Loucy (cell line): ENCODE data around the gene PPFIBP1.
"Not testable (repeated sequence)": the region's sequence is repeated elsewhere in the genome, so short reads cannot be mapped to it uniquely, and the experiment has no call there.

Experiments
- H2AFZ ChIP-seq: fragments of 200-600 bp; sonication (generic); 2 replicates; pipeline ENCODE4 v1.6.0; 2016; ENCODE audit warnings: antibody characterized with exemption, mild to moderate bottlenecking, low read length, moderate library complexity
- H3F3A ChIP-seq: fragments of 200-600 bp; 2 replicates; pipeline ENCODE4 v1.6.0; 2016; ENCODE audit warnings: antibody characterized with exemption, low read depth, mild to moderate bottlenecking
- H3K27me3 ChIP-seq: fragments of 200-600 bp; sonication (generic); 2 replicates; pipeline ENCODE4 v1.6.1; 2014; ENCODE audit warnings: low read length, mild to moderate bottlenecking; ENCODE audit not compliant: insufficient read depth, poor library complexity, severe bottlenecking
- H3K36me3 ChIP-seq: fragments of 200-600 bp; sonication (generic); 2 replicates; pipeline ENCODE4 v1.6.1; 2016; ENCODE audit warnings: low read length; ENCODE audit not compliant: insufficient read depth
- H3K4me1 ChIP-seq: fragments of 200-600 bp; sonication (generic); 2 replicates; pipeline ENCODE4 v1.5.1; 2014; ENCODE audit warnings: low read length, mild to moderate bottlenecking; ENCODE audit not compliant: insufficient read depth, poor library complexity, severe bottlenecking
- H3K4me2 ChIP-seq: fragments of 200-600 bp; sonication (generic); 2 replicates; pipeline ENCODE4 v1.6.0; 2014; ENCODE audit warnings: antibody characterized with exemption, low read length, low read depth, mild to moderate bottlenecking; ENCODE audit not compliant: poor library complexity, severe bottlenecking
- H3K4me3 ChIP-seq: fragments of 200-600 bp; sonication (generic); 2 replicates; pipeline ENCODE4 v1.5.1; 2014; ENCODE audit warnings: low read length, mild to moderate bottlenecking, mixed read lengths; ENCODE audit not compliant: poor library complexity, severe bottlenecking
- H3K79me2 ChIP-seq: fragments of 200-600 bp; sonication (generic); 2 replicates; pipeline ENCODE4 v1.6.1; 2014; ENCODE audit warnings: low read length; ENCODE audit not compliant: insufficient read depth
- H3K9ac ChIP-seq: fragments of 200-600 bp; sonication (generic); 2 replicates; pipeline ENCODE4 v1.6.0; 2014; ENCODE audit warnings: mild to moderate bottlenecking, low read depth, low read length, moderate library complexity; ENCODE audit not compliant: poor library complexity, severe bottlenecking
- H3K9me2 ChIP-seq: fragments of 200-600 bp; sonication (generic); replicated peaks from 2 replicates; pipeline ENCODE4 v1.6.1; 2016; ENCODE audit warnings: low read depth, low read length, mixed read lengths
- H3K9me3 ChIP-seq: fragments of 200-600 bp; sonication (generic); 2 replicates; pipeline ENCODE4 v1.6.1; 2014; ENCODE audit warnings: mild to moderate bottlenecking, antibody characterized with exemption, low read length, low read depth; ENCODE audit not compliant: insufficient read depth
- H4K20me1 ChIP-seq: fragments of 200-600 bp; sonication (generic); 2 replicates; pipeline ENCODE4 v1.6.0; 2014; ENCODE audit warnings: antibody characterized with exemption, low read length, mild to moderate bottlenecking; ENCODE audit not compliant: insufficient read depth, poor library complexity, severe bottlenecking
- EZH2phosphoT487 ChIP-seq: fragments of 200-600 bp; IDR thresholded peaks from 2 replicates; pipeline ENCODE4 v1.6.1; 2018; ENCODE audit warnings: antibody characterized with exemption, mild to moderate bottlenecking, moderate library complexity, borderline replicate concordance
- TF ChIP-seq, protein P1 (sequence below): fragments of 200-600 bp; sonication (generic); conservative IDR thresholded peaks from 2 replicates; pipeline ENCODE4 v1.5.1; 2014; ENCODE audit warnings: mild to moderate bottlenecking, antibody characterized with exemption, low read length

Gene PPFIBP1

DNA sequence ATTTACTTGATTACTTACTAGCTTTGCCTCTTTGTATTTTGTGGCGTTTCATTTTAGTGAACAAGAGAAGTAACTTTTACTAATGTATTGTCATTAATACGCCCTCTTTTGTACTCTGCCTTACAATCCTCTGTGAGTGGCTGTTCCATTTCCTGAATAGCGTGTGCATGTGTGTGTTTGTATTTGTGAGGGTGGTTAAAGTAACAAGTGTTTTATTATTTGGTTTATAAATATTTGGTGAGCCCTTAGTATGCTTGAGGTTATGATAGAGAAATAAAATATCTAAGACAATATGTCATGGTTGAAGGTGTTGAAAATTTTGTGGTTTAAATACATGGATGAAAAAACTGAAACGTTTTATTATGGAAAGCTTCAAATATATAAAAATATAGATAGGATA lies 100.6 kb downstream of the PPFIBP1 start:
- Histone ChIP-seq H4K20me1 (no peaks in the 10 kb centered on the region), H3K9me3 (no peaks in the 10 kb centered on the region), H3K4me3 (no peak overlapping the region), H3K36me3 (no peaks in the 10 kb centered on the region), H3K27me3 (no peaks in the 10 kb centered on the region), H3K79me2 (0 out of 2 replicates have a peak, but pooled peaks cover 5% of the 10 kb centered on the region), H3K9ac (no peak overlapping the region), H3K4me1 (peaks cover 43% of the 10 kb centered on the region), H3K4me2 (no peak overlapping the region), H3K9me2 (no peaks in the 10 kb centered on the region), H2AFZ (no peak overlapping the region), H3F3A (no peaks in the 10 kb centered on the region)
- TF ChIP-seq, protein P1, sequence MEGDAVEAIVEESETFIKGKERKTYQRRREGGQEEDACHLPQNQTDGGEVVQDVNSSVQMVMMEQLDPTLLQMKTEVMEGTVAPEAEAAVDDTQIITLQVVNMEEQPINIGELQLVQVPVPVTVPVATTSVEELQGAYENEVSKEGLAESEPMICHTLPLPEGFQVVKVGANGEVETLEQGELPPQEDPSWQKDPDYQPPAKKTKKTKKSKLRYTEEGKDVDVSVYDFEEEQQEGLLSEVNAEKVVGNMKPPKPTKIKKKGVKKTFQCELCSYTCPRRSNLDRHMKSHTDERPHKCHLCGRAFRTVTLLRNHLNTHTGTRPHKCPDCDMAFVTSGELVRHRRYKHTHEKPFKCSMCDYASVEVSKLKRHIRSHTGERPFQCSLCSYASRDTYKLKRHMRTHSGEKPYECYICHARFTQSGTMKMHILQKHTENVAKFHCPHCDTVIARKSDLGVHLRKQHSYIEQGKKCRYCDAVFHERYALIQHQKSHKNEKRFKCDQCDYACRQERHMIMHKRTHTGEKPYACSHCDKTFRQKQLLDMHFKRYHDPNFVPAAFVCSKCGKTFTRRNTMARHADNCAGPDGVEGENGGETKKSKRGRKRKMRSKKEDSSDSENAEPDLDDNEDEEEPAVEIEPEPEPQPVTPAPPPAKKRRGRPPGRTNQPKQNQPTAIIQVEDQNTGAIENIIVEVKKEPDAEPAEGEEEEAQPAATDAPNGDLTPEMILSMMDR, result no peak
- no peak for TF ChIP-seq EZH2phosphoT487

DNA sequence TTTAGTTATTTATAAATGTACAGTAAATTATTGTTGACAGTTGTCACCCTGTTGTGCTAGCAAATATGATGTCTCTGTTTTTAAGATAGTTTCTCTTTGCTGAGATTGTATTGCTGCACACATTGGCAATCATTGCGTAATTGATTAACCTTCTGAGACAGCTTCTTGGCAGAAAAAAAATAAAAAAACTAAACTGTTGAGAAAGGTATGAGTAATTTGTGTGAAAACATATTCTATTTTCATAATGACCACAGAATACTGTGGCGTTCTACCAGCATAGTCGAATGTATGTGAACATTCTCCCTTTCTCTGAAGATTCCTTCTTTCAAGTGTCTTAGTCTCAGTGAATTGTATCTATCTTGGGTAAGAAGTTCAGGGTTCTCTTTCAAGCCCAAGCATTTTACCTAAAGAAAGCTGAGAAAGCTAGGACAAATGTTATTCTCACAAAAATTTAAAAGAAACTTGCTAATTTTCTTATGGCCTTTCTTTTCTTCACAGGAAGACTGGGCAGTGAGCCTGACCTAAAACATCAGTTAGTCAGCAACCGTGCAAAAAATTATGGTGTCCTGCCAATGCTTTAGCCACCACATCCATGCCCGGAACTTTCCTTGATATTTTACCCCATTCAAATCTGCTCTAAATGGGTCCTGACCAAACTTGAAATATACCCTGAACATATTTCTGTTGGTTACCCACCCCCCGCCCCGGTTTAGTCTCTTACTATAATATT lies 103.3 kb downstream of the PPFIBP1 start:
- no peak overlapping the region for H2AFZ ChIP-seq
- peaks cover 43% of the 10 kb centered on the region for H3K4me1 ChIP-seq
- H3F3A ChIP-seq, result no peaks in the 10 kb centered on the region
- H3K36me3 ChIP-seq, result no peaks in the 10 kb centered on the region
- H3K27me3 ChIP-seq, result no peaks in the 10 kb centered on the region
- peak overlapping the region; percentile 13 for H3K9ac ChIP-seq
- no peaks in the 10 kb centered on the region for H3K9me2 ChIP-seq
- TF ChIP-seq, protein P1, result no peak
- no peak for TF ChIP-seq EZH2phosphoT487
- H3K9me3 ChIP-seq, result no peaks in the 10 kb centered on the region
- peak overlapping the region; percentile 57 for H3K4me2 ChIP-seq
- no peaks in the 10 kb centered on the region for H3K79me2 ChIP-seq
- H3K4me3 ChIP-seq, result no peak overlapping the region
- no peaks in the 10 kb centered on the region for H4K20me1 ChIP-seq

DNA sequence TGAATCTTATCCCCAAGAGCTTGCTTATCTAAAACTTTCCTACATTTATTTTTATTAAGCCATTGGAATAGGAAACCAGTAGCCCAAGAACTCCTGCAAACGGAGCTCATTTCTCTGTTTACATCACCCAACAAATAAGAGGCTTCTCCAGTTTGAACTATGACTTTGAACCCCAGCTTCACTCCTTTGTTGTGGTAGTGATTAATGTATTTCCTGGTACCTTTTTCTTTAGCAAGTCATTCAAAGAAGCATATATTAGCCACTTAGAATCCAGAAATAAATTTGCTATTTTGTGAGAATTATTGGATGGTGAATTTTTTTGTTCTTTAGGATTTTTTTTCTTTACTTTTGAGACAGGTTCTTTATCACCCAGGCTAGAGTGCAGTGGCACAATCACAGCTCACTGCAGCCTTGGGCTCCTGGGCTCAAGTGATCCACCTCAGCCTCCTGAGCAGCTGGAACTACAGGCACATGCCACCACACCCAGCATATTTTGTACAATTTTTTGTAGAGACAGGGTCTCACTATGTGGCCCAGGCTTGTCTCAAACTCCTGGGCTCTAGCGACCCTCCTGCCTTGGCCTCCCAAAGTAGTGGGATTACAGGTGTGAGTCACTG lies 104.0 kb downstream of the PPFIBP1 start:
- Histone ChIP-seq H3K4me1 (peaks cover 39% of the 10 kb centered on the region), H3K4me2 (peak overlapping the region; percentile 57), H3K9ac (peak overlapping the region; percentile 13)
- not testable (repeated sequence) for H3K36me3 ChIP-seq, H3K79me2 ChIP-seq, H3F3A ChIP-seq, H4K20me1 ChIP-seq, H3K9me2 ChIP-seq, H3K4me3 ChIP-seq, H3K9me3 ChIP-seq, H3K27me3 ChIP-seq, H2AFZ ChIP-seq

DNA sequence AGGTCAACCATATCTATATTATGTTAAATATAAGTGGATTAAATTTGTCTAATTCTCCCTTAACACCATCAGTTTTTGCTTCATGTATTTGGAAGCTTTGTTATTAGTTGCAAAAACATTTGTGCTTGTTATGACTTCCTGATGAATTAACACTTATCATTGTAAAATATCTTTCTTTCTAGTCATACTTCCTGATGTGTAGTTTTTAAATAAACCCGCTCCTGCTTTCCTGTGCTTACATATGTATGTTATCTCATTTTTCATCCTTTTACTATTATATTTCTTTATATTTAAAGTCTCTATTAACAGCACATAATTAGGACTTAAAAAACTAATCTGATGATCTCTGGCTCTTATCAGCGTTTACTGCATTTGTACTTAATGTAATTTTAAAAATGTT lies 106.2 kb downstream of the PPFIBP1 start:
- not testable (repeated sequence) for H3K79me2 ChIP-seq, H3K9ac ChIP-seq

More for the DNA sequence above, 106.2 kb downstream of the PPFIBP1 start:
- not testable (repeated sequence) for H3K9me2 ChIP-seq, H3K9me3 ChIP-seq, H3F3A ChIP-seq, H4K20me1 ChIP-seq, H3K36me3 ChIP-seq, H2AFZ ChIP-seq, H3K4me3 ChIP-seq, H3K27me3 ChIP-seq
- Histone ChIP-seq H3K4me1 (peaks cover 30% of the 10 kb centered on the region), H3K4me2 (peak overlapping the region; percentile 9)
